ENCODE results near the gene GATC.

GATC gene

DNA sequence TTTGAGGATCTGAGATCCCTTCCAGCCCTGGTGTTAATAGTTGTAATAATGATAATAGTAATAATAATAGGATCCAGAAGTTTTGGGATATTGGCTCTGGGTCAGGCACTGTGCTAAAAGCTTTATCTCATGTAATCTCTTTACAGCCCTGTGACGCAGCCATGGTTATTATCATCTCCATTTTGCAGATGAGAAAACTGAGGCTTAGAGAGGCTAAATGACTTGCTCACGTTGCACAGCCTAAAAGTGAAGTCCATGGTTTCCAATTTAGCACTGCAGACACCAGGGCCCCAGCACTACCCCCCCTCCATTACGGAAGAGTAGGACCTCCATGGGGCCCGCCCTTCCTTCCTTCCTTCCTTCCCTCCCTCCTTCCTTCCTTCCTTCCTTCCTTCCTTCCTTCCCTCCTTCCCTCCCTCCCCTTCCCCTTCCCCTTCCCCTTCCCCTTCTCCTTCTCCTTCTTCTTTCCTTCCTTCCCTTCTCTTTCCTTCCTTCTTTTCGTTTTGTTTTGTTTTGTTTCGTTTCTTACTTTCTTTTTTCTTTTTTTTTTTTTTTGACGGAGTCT, 23.3 kb upstream of the GATC start:
- no peak overlapping the region for H3K27ac ChIP-seq
- TF ChIP-seq, protein P1, sequence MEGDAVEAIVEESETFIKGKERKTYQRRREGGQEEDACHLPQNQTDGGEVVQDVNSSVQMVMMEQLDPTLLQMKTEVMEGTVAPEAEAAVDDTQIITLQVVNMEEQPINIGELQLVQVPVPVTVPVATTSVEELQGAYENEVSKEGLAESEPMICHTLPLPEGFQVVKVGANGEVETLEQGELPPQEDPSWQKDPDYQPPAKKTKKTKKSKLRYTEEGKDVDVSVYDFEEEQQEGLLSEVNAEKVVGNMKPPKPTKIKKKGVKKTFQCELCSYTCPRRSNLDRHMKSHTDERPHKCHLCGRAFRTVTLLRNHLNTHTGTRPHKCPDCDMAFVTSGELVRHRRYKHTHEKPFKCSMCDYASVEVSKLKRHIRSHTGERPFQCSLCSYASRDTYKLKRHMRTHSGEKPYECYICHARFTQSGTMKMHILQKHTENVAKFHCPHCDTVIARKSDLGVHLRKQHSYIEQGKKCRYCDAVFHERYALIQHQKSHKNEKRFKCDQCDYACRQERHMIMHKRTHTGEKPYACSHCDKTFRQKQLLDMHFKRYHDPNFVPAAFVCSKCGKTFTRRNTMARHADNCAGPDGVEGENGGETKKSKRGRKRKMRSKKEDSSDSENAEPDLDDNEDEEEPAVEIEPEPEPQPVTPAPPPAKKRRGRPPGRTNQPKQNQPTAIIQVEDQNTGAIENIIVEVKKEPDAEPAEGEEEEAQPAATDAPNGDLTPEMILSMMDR (conservative IDR thresholded peaks at IDR 0.05): no peak

DNA sequence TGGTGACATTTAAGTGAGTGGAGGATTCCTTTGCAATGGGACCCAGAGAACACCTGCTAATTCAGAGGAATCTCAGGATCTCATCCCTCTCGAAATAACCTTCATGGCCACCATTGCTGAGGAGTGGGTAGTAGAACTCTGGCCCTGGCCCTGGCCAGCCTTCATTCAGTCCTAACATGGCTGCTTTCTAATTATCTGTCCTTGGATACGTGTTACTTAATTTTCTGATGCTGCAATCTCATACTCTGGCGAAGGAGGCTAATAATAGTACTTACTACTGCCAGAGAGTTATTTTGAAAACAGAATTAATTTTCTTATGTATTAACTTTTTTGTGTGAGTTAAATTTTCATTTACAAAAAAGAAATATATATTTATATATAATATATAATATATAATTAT, 20.4 kb upstream of the GATC start:
- no peak overlapping the region for H3K27ac ChIP-seq
- TF ChIP-seq, protein P1 (conservative IDR thresholded peaks at IDR 0.05): no peak

DNA sequence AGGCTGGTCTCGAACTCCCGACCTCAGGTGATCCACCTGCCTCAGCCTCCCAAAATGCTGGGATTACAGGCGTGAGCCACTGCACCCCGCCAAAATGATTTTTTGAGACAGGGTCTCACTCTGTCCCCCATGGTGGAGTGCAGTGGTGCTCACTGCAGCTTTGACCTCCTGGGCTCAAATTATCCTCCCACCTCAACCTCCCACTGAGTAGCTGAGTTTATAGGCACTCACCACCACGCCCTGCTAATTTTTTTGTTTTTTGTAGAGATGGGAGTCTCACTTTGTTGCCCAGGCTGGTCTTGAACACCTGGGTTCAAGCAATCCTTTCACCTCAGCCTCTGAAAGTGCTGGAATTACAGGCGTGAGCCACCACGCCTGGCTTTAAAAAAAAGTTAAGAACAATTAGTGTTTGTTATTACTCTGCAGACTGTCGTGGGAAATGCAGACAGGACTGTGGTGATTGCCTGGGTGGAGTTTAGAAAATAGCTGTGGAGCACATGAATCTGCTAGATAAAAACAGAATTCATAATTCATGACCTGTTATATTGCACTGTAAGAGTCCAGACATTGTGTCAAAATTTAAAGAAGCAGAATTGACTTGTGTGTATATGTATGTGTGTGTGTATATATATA, 17.5 kb upstream of the GATC start:
- H3K27ac ChIP-seq: no peak overlapping the region
- TF ChIP-seq, protein P1 (conservative IDR thresholded peaks at IDR 0.05): no peak

GRCh38 chr12:120429368-120429767, 16.9 kb upstream of the GATC start:
- no peak overlapping the region for H3K27ac ChIP-seq
- TF ChIP-seq, protein P1 (conservative IDR thresholded peaks at IDR 0.05): no peak

- no peak overlapping the region for H3K27ac ChIP-seq
- TF ChIP-seq, protein P1 (conservative IDR thresholded peaks at IDR 0.05): no peak
Observed at GRCh38 chr12:120432772-120433525, 13.3 kb upstream of the GATC start.

GRCh38 chr12:120437735-120438494, 8.3 kb upstream of the GATC start, which contains the start of gene COX6A1:
Gene COX6A1 (plus strand): TSS chr12:120438113. CDS start chr12:120438127, 14 bp downstream.
- H3K27ac ChIP-seq: peak within 1 kb of the TSS; percentile 88
- TF ChIP-seq, protein P1 (conservative IDR thresholded peaks at IDR 0.05): peak; percentile 44
